HG02938 (cell line): ENCODE measurements around the gene FLCN.
"Not testable (repeated sequence)": the region's sequence is repeated elsewhere in the genome, so short reads cannot be mapped to it uniquely, and the experiment has no call there.

Experiments used
- ATAC-seq: cut with Tn5 transposase; IDR thresholded peaks from one replicate; pipeline ENCODE4 v1.9.1; 2021; ENCODE audit warnings: mild to moderate bottlenecking, moderate library complexity; ENCODE audit not compliant: unreplicated experiment

The FLCN gene

GRCh38 chr17:17188586-17188985 lies 48.4 kb downstream of the FLCN start:
- no peak for ATAC-seq

- ATAC-seq: no peak
These were observed 50.1 kb downstream of the FLCN start for GRCh38 chr17:17186551-17187505.

- no peak for ATAC-seq
These were observed 50.9 kb downstream of the FLCN start for GRCh38 chr17:17186051-17186450.

GRCh38 chr17:17184985-17185757 lies 51.8 kb downstream of the FLCN start:
- ATAC-seq: not testable (repeated sequence)

GRCh38 chr17:17183744-17184143 lies 53.2 kb downstream of the FLCN start:
- no peak for ATAC-seq

- no peak for ATAC-seq
These were observed 54.3 kb downstream of the FLCN start for GRCh38 chr17:17182598-17183136.

GRCh38 chr17:17181666-17182597 lies 55.0 kb downstream of the FLCN start:
- no peak for ATAC-seq

- no peak for ATAC-seq
These were observed 56.0 kb downstream of the FLCN start for GRCh38 chr17:17180741-17181525.

GRCh38 chr17:17180141-17180603 lies 56.8 kb downstream of the FLCN start:
- ATAC-seq: no peak

GRCh38 chr17:17179371-17179827 lies 57.6 kb downstream of the FLCN start:
- ATAC-seq: no peak

GRCh38 chr17:17177176-17177575 lies 59.8 kb downstream of the FLCN start:
- ATAC-seq: no peak

- no peak for ATAC-seq
These were observed 60.6 kb downstream of the FLCN start for GRCh38 chr17:17176341-17176740.

GRCh38 chr17:17175917-17176316 lies 61.1 kb downstream of the FLCN start:
- no peak for ATAC-seq

- ATAC-seq: no peak
These were observed 61.6 kb downstream of the FLCN start for GRCh38 chr17:17175340-17175739.

GRCh38 chr17:17173921-17174320 lies 63.0 kb downstream of the FLCN start:
- ATAC-seq: no peak

GRCh38 chr17:17172990-17173389 lies 64.0 kb downstream of the FLCN start:
- ATAC-seq: no peak

- ATAC-seq: no peak
These were observed 64.7 kb downstream of the FLCN start for GRCh38 chr17:17172001-17172939.

- no peak for ATAC-seq
These were observed 65.8 kb downstream of the FLCN start for GRCh38 chr17:17171186-17171585.
